K562 (cell line): Measurements from ENCODE around the gene CSDE1. TPM values are rescaled to one million over a fixed set of nuclear protein-coding genes. Genes with fewer than 3 reads are reported as not detected.

ENCODE experiments used
- DNMT1 ChIP-seq: fragments of 450-650 bp; IDR thresholded peaks from 2 replicates; pipeline ENCODE4 v1.6.1; 2016; ENCODE audit warnings: antibody characterized with exemption, mild to moderate bottlenecking
- ELK1 ChIP-seq: sonication (generic); formaldehyde crosslinking; IDR thresholded peaks from 2 replicates; pipeline ENCODE4 v1.8.1; 2022; ENCODE audit warnings: missing genetic modification reagents
- EWSR1 ChIP-seq: fragments of 450-650 bp; IDR thresholded peaks from 2 replicates; pipeline ENCODE4 v1.6.1; 2018; ENCODE audit warnings: borderline replicate concordance, mild to moderate bottlenecking, low read depth, moderate library complexity; ENCODE audit not compliant: partially characterized antibody
- FOXP4 ChIP-seq: sonication (generic); formaldehyde crosslinking; IDR thresholded peaks from 2 replicates; pipeline ENCODE4 v1.8.0; 2022; ENCODE audit warnings: mild to moderate bottlenecking, missing genetic modification reagents, borderline replicate concordance
- GABPB2 ChIP-seq: fragments of 250-450 bp; sonication (Bioruptor Pico); conservative IDR thresholded peaks from 2 replicates; pipeline ENCODE4 v1.5.1; 2021; ENCODE audit warnings: mild to moderate bottlenecking
- HDAC2 ChIP-seq: fragments of 450-650 bp; IDR thresholded peaks from 2 replicates; pipeline ENCODE4 v1.6.1; 2016; ENCODE audit warnings: mild to moderate bottlenecking
- HNRNPUL1 ChIP-seq: fragments of 200-400 bp; formaldehyde crosslinking; IDR thresholded peaks from 2 replicates; pipeline ENCODE4 v1.6.1; 2017; ENCODE audit warnings: low read length
- PYGO2 ChIP-seq: fragments of 450-650 bp; IDR thresholded peaks from 2 replicates; pipeline ENCODE4 v1.6.1; 2016; ENCODE audit warnings: mild to moderate bottlenecking, missing genetic modification characterization, moderate library complexity, missing compliant biosample characterization
- RFX1 ChIP-seq: fragments of 450-650 bp; IDR thresholded peaks from 2 replicates; pipeline ENCODE4 v1.6.1; 2016; ENCODE audit warnings: mild to moderate bottlenecking, moderate library complexity
- RFX7 ChIP-seq: fragments of 250-450 bp; sonication (Bioruptor Pico); IDR thresholded peaks from 2 replicates; pipeline ENCODE4 v1.5.1; 2021; ENCODE audit warnings: mild to moderate bottlenecking
- RUNX1 ChIP-seq: sonication (generic); IDR thresholded peaks from 2 replicates; pipeline ENCODE4 v1.6.1; 2016; ENCODE audit warnings: antibody characterized with exemption, low read depth
- SAFB2 ChIP-seq: fragments of 200-400 bp; formaldehyde crosslinking; IDR thresholded peaks from 2 replicates; pipeline ENCODE4 v1.6.1; 2018; ENCODE audit warnings: borderline replicate concordance, low read length, low read depth, moderate library complexity; ENCODE audit not compliant: severe bottlenecking
- SPI1 ChIP-seq: IDR thresholded peaks from 2 replicates; pipeline ENCODE4 v1.6.1; 2011; ENCODE audit warnings: low read depth, low read length, control low read depth, borderline replicate concordance
- STAT5B ChIP-seq: fragments of 250-450 bp; sonication (Bioruptor Pico); IDR thresholded peaks from 2 replicates; pipeline ENCODE4 v1.8.0; 2021; ENCODE audit warnings: mild to moderate bottlenecking, inconsistent platforms
- ZFP91 ChIP-seq: sonication (generic); formaldehyde crosslinking; IDR thresholded peaks from 2 replicates; pipeline ENCODE4 v1.8.0; 2022; ENCODE audit warnings: mild to moderate bottlenecking, missing genetic modification reagents
- ZKSCAN8 ChIP-seq: fragments of 200-800 bp; sonication (Bioruptor generic); IDR thresholded peaks from 2 replicates; pipeline ENCODE4 v1.6.1; 2016; ENCODE audit warnings: missing genetic modification characterization, missing compliant biosample characterization
- ZNF133 ChIP-seq: fragments of 250-450 bp; sonication (Bioruptor Pico); IDR thresholded peaks from 2 replicates; pipeline ENCODE4 v1.4.0; 2020; ENCODE audit warnings: mild to moderate bottlenecking
- ZNF277 ChIP-seq: fragments of 250-450 bp; sonication (Bioruptor Pico); IDR thresholded peaks from 2 replicates; pipeline ENCODE4 v1.8.0; 2022; ENCODE audit warnings: inconsistent platforms, mild to moderate bottlenecking, moderate library complexity, borderline replicate concordance
- ZNF398 ChIP-seq: fragments of 250-450 bp; sonication (Bioruptor Pico); IDR thresholded peaks from 2 replicates; pipeline ENCODE4 v1.8.0; 2021; ENCODE audit warnings: moderate library complexity, mild to moderate bottlenecking, inconsistent platforms
- ZNF583 ChIP-seq: fragments of 250-450 bp; sonication (Bioruptor Pico); IDR thresholded peaks from 2 replicates; pipeline ENCODE4 v1.4.0; 2020
- ZNF77 ChIP-seq: fragments of 250-450 bp; sonication (Bioruptor Pico); IDR thresholded peaks from 2 replicates; pipeline ENCODE4 v1.5.0; 2020
- polyA plus RNA-seq, 8 experiments: library from polyadenylated mRNA; depleted of rRNA in 4 of 8; stranded (reverse) in 5 of 8; unstranded in 3 of 8; fragments of >200 nt; fragmentation: Nextera tagmentation in 2 of 8; fragmentation: Illumina TruSeq in 1 of 8; extraction: Ambion mirVana in 2 of 8; extraction: Trizol in 1 of 8; gene quantifications; 2 replicates each; pipeline versions ENCODE4 v1.2.1 to v1.2.3, GENCODE V29; 2011 to 2014; ENCODE audit warnings: inconsistent platforms in 1 of 8, missing spikeins in 1 of 8
- total RNA-seq, 7 experiments: library from RNA; depleted of rRNA in 6 of 7; stranded (reverse); fragments of >200 nt in 6 of 7; fragmentation: Illumina TruSeq in 2 of 7; extraction: Trizol in 2 of 7; gene quantifications; 2 replicates each; pipeline versions ENCODE4 v1.2.1 to v1.2.3, GENCODE V29; 2011 to 2021; ENCODE audit warnings: low replicate concordance in 1 of 7

CSDE1 gene
- total and polyA plus RNA-seq, 9 of the 15 experiments (the other 6 are each of a cell fraction or from before 2014, with no cell fraction given), result 174 to 538 (median 403) TPM

GRCh38 chr1:114716304-114717170, 41.2 kb downstream of the CSDE1 start, which contains the start of gene NRAS (continued):
- TF ChIP-seq ZFP91 (CRISPR knock-in tag) (no peak), DNMT1 (no peak), PYGO2 (tag) (no peak), GABPB2 (CRISPR knock-in tag) (no peak), RFX7 (CRISPR knock-in tag) (peak; percentile 23; the same call in 1 of the 2 replicates), ZNF398 (no peak), SAFB2 (no peak), ZNF583 (CRISPR knock-in tag) (no peak), ZNF77 (CRISPR knock-in tag) (no peak), ZNF277 (CRISPR knock-in tag) (no peak), ZKSCAN8 (CRISPR knock-in tag) (no peak), EWSR1 (no peak), STAT5B (CRISPR knock-in tag) (no peak), ELK1 (CRISPR knock-in tag) (no peak), RFX1 (no peak), RUNX1 (no peak), ZNF133 (CRISPR knock-in tag) (no peak), SPI1 (peak; percentile 18; the same call in 1 of the 2 replicates), HDAC2 (peak; percentile 86), HNRNPUL1 (no peak), FOXP4 (CRISPR knock-in tag) (no peak)
